Activated CD4-positive, alpha-beta T cell treated with anti-CD3 and anti-CD28 coated beads, Interleukin-2, amount 10 ng/mL, durations not matched to agents 7 days and 5 days (primary cell): Measurements from ENCODE around the gene CCDC33. TPM values are rescaled to one million over a fixed set of nuclear protein-coding genes. Genes with fewer than 3 reads are reported as not detected.

Experiments
- CTCF ChIA-PET: fragments of 350-600 bp; sonication (Branson Sonifier 250); formaldehyde crosslinking; loops from one replicate; lab custom pipeline; 2021; ENCODE audit warnings: antibody characterized with exemption; lab: Charles Lee
- POLR2A ChIA-PET: fragments of 350-600 bp; sonication (Branson Sonifier 250); formaldehyde crosslinking; loops from one replicate; lab custom pipeline; 2021; ENCODE audit warnings: antibody characterized with exemption; lab: Charles Lee
- DNase-seq: peaks from one replicate; pipeline ENCODE4 v3.0.0-alpha.2; 2020
- H3K27ac Mint-ChIP-seq: one replicate; pipeline ENCODE4 v1.8.0; 2021; ENCODE audit warnings: mild to moderate bottlenecking, moderate library complexity, mixed read lengths
- H3K27me3 Mint-ChIP-seq: one replicate; pipeline ENCODE4 v1.8.0; 2021; ENCODE audit warnings: mixed read lengths
- H3K36me3 Mint-ChIP-seq: one replicate; pipeline ENCODE4 v1.8.0; 2021; ENCODE audit warnings: low read depth, mixed read lengths
- H3K4me1 Mint-ChIP-seq: one replicate; pipeline ENCODE4 v1.8.0; 2021; ENCODE audit warnings: mixed read lengths
- H3K4me3 Mint-ChIP-seq: one replicate; pipeline ENCODE4 v1.8.0; 2021; ENCODE audit warnings: mild to moderate bottlenecking, moderate library complexity, mixed read lengths
- H3K9me3 Mint-ChIP-seq: one replicate; pipeline ENCODE4 v1.8.0; 2021; ENCODE audit warnings: mixed read lengths
- total RNA-seq, 2 experiments: library from RNA; stranded (reverse); gene quantifications; one replicate each; pipeline ENCODE4 v1.2.3, GENCODE V29; 2021

Gene CCDC33
- total RNA-seq, 2 experiments from 2014 or later: not detected

GRCh38 chr15:74291101-74292071 is 55.3 kb downstream of the CCDC33 start:
- peak; percentile 87 for DNase-seq
- no peaks in the 10 kb centered on the region for H3K9me3 Mint-ChIP-seq
- peaks cover 4% of the 10 kb centered on the region for H3K4me1 Mint-ChIP-seq
- H3K36me3 Mint-ChIP-seq: no peaks in the 10 kb centered on the region
- H3K27me3 Mint-ChIP-seq: no peaks in the 10 kb centered on the region
- CTCF ChIA-PET: no interaction called here
- H3K4me3 Mint-ChIP-seq: no peak overlapping the region
- no peak overlapping the region for H3K27ac Mint-ChIP-seq
- POLR2A ChIA-PET: no interaction called here

GRCh38 chr15:74293021-74293810 is 57.1 kb downstream of the CCDC33 start:
- H3K36me3 Mint-ChIP-seq: no peaks in the 10 kb centered on the region
- no peaks in the 10 kb centered on the region for H3K27me3 Mint-ChIP-seq
- no peak for DNase-seq
- H3K9me3 Mint-ChIP-seq: no peaks in the 10 kb centered on the region
- H3K4me3 Mint-ChIP-seq: no peak overlapping the region
- ChIA-PET CTCF (interaction anchor here (1.0 kb wide), 1 partner anchor 27 kb away, joined by 3 read pairs; no protein-coding TSS in a partner anchor), POLR2A (no interaction called here)
- H3K27ac Mint-ChIP-seq: no peak overlapping the region
- H3K4me1 Mint-ChIP-seq: peaks cover 4% of the 10 kb centered on the region

GRCh38 chr15:74294010-74294409 is 57.9 kb downstream of the CCDC33 start:
- ChIA-PET CTCF (interaction anchor here (1.0 kb wide), 1 partner anchor 28 kb away, joined by 3 read pairs; no protein-coding TSS in a partner anchor), POLR2A (no interaction called here)
- Mint-ChIP-seq H3K36me3 (no peaks in the 10 kb centered on the region), H3K9me3 (no peaks in the 10 kb centered on the region), H3K4me1 (peaks cover 4% of the 10 kb centered on the region), H3K27me3 (no peaks in the 10 kb centered on the region), H3K27ac (no peak overlapping the region), H3K4me3 (no peak overlapping the region)
- DNase-seq: no peak

GRCh38 chr15:74295800-74296199 is 59.7 kb downstream of the CCDC33 start:
- no peaks in the 10 kb centered on the region for H3K36me3 Mint-ChIP-seq
- H3K9me3 Mint-ChIP-seq: no peaks in the 10 kb centered on the region
- H3K4me3 Mint-ChIP-seq: no peak overlapping the region
- H3K27me3 Mint-ChIP-seq: no peaks in the 10 kb centered on the region
- ChIA-PET POLR2A (no interaction called here), CTCF (interaction anchor here (0.8 kb wide), 1 partner anchor 27 kb away, joined by 3 read pairs; no protein-coding TSS in a partner anchor)
- no peak for DNase-seq
- no peak overlapping the region for H3K27ac Mint-ChIP-seq
- H3K4me1 Mint-ChIP-seq: peaks cover 4% of the 10 kb centered on the region

GRCh38 chr15:74297887-74298286 is 61.8 kb downstream of the CCDC33 start:
- Mint-ChIP-seq H3K36me3 (no peaks in the 10 kb centered on the region), H3K27me3 (peaks cover 3% of the 10 kb centered on the region), H3K4me3 (no peak overlapping the region), H3K27ac (no peak overlapping the region), H3K9me3 (no peaks in the 10 kb centered on the region), H3K4me1 (no peaks in the 10 kb centered on the region)
- CTCF ChIA-PET: interaction anchor here (0.6 kb wide), 1 partner anchor 14 kb away, joined by 3 read pairs; no protein-coding TSS in a partner anchor
- no peak for DNase-seq
- POLR2A ChIA-PET: no interaction called here

GRCh38 chr15:74300057-74300795 is 64.1 kb downstream of the CCDC33 start:
- DNase-seq: no peak
- POLR2A ChIA-PET: no interaction called here
- no peak overlapping the region for H3K4me3 Mint-ChIP-seq
- no peaks in the 10 kb centered on the region for H3K36me3 Mint-ChIP-seq
- no peaks in the 10 kb centered on the region for H3K9me3 Mint-ChIP-seq
- no peak overlapping the region for H3K27ac Mint-ChIP-seq
- H3K27me3 Mint-ChIP-seq: peaks cover 5% of the 10 kb centered on the region
- H3K4me1 Mint-ChIP-seq: no peaks in the 10 kb centered on the region
- CTCF ChIA-PET: no interaction called here

GRCh38 chr15:74301583-74302361 is 65.6 kb downstream of the CCDC33 start:
- H3K4me3 Mint-ChIP-seq: no peak overlapping the region
- no peaks in the 10 kb centered on the region for H3K9me3 Mint-ChIP-seq
- CTCF ChIA-PET: no interaction called here
- POLR2A ChIA-PET: no interaction called here
- H3K27me3 Mint-ChIP-seq: peaks cover 5% of the 10 kb centered on the region
- H3K27ac Mint-ChIP-seq: no peak overlapping the region
- H3K4me1 Mint-ChIP-seq: no peaks in the 10 kb centered on the region
- no peak for DNase-seq
- H3K36me3 Mint-ChIP-seq: no peaks in the 10 kb centered on the region

GRCh38 chr15:74302821-74303359 is 66.8 kb downstream of the CCDC33 start:
- DNase-seq: peak; percentile 57
- no peaks in the 10 kb centered on the region for H3K36me3 Mint-ChIP-seq
- no peaks in the 10 kb centered on the region for H3K9me3 Mint-ChIP-seq
- H3K27ac Mint-ChIP-seq: peak overlapping the region; percentile 56
- CTCF ChIA-PET: interaction anchor here (1.3 kb wide), 1 partner anchor 19 kb away, joined by 5 read pairs; no protein-coding TSS in a partner anchor
- POLR2A ChIA-PET: no interaction called here
- H3K4me3 Mint-ChIP-seq: no peak overlapping the region
- no peaks in the 10 kb centered on the region for H3K4me1 Mint-ChIP-seq
- peaks cover 5% of the 10 kb centered on the region for H3K27me3 Mint-ChIP-seq

- Mint-ChIP-seq H3K27ac (no peak overlapping the region), H3K36me3 (no peaks in the 10 kb centered on the region), H3K27me3 (peaks cover 5% of the 10 kb centered on the region), H3K4me1 (no peaks in the 10 kb centered on the region), H3K4me3 (no peak overlapping the region), H3K9me3 (no peaks in the 10 kb centered on the region)
- POLR2A ChIA-PET: no interaction called here
- DNase-seq: no peak
- CTCF ChIA-PET: interaction anchor here (1.3 kb wide), 1 partner anchor 18 kb away, joined by 5 read pairs; no protein-coding TSS in a partner anchor
Observed at GRCh38 chr15:74303741-74304309, 67.7 kb downstream of the CCDC33 start.

GRCh38 chr15:74304431-74304830 is 68.3 kb downstream of the CCDC33 start:
- no peak for DNase-seq
- H3K9me3 Mint-ChIP-seq: no peaks in the 10 kb centered on the region
- H3K27ac Mint-ChIP-seq: no peak overlapping the region
- H3K4me3 Mint-ChIP-seq: no peak overlapping the region
- no peaks in the 10 kb centered on the region for H3K36me3 Mint-ChIP-seq
- CTCF ChIA-PET: interaction anchor here (1.3 kb wide), 1 partner anchor 18 kb away, joined by 5 read pairs; no protein-coding TSS in a partner anchor
- H3K4me1 Mint-ChIP-seq: no peaks in the 10 kb centered on the region
- POLR2A ChIA-PET: no interaction called here
- H3K27me3 Mint-ChIP-seq: peaks cover 5% of the 10 kb centered on the region

- Mint-ChIP-seq H3K9me3 (no peaks in the 10 kb centered on the region), H3K27ac (no peak overlapping the region), H3K27me3 (peaks cover 5% of the 10 kb centered on the region), H3K36me3 (no peaks in the 10 kb centered on the region), H3K4me1 (no peaks in the 10 kb centered on the region), H3K4me3 (no peak overlapping the region)
- ChIA-PET CTCF (no interaction called here), POLR2A (no interaction called here)
- no peak for DNase-seq
Observed at GRCh38 chr15:74305687-74306086, 69.6 kb downstream of the CCDC33 start.
